Fibroblast of lung (primary cell): ENCODE measurements around the gene HEG1. TPM values are rescaled to one million over a fixed set of nuclear protein-coding genes. Genes with fewer than 3 reads are reported as not detected.

Experiments
- DNase-seq, 2 donors: peaks; one replicate each; pipeline versions ENCODE4 v3.0.0 to v3.0.0-alpha.2; 2010; ENCODE audit warnings: low read depth in 2 of 2
- H2AFZ ChIP-seq: 2 replicates; pipeline ENCODE4 v1.5.1; 2012; ENCODE audit warnings: low read length, control low read depth, inconsistent platforms
- H3K27ac ChIP-seq: 2 replicates; pipeline ENCODE4 v1.5.1; 2011; ENCODE audit warnings: low read length, control low read depth; ENCODE audit not compliant: insufficient read depth
- H3K27me3 ChIP-seq: 2 replicates; pipeline ENCODE4 v1.5.1; 2011; ENCODE audit warnings: mild to moderate bottlenecking, low read length; ENCODE audit not compliant: control insufficient read depth, insufficient read depth
- H3K36me3 ChIP-seq: 2 replicates; pipeline ENCODE4 v1.5.1; 2011; ENCODE audit warnings: low read length; ENCODE audit not compliant: control insufficient read depth, insufficient read depth
- H3K4me1 ChIP-seq: 2 replicates; pipeline ENCODE4 v1.5.1; 2011; ENCODE audit warnings: low read length; ENCODE audit not compliant: control insufficient read depth, insufficient read depth; ENCODE audit errors: extremely low read depth
- H3K4me2 ChIP-seq: 2 replicates; pipeline ENCODE4 v1.5.1; 2011; ENCODE audit warnings: low read length, control low read depth; ENCODE audit not compliant: insufficient read depth; ENCODE audit errors: extremely low read depth
- H3K4me3 ChIP-seq, 4 experiments: fragments of 200-600 bp in 1 of 4; sonication (generic) in 1 of 4; replicated peaks in 1 of 4; 2 replicates each; pipeline ENCODE4 v1.5.1; 2011 to 2016; ENCODE audit warnings: low read length in 4 of 4, low read depth in 3 of 4, mild to moderate bottlenecking in 3 of 4, control low read depth in 2 of 4, inconsistent platforms in 1 of 4, mixed read lengths in 1 of 4; ENCODE audit not compliant: insufficient read depth in 1 of 4; ENCODE audit errors: control extremely low read depth in 1 of 4
- H3K79me2 ChIP-seq: 2 replicates; pipeline ENCODE4 v1.5.1; 2012; ENCODE audit warnings: mild to moderate bottlenecking, low read length, inconsistent platforms; ENCODE audit not compliant: control insufficient read depth, insufficient read depth
- H3K9ac ChIP-seq: 2 replicates; pipeline ENCODE4 v1.5.1; 2011; ENCODE audit warnings: mild to moderate bottlenecking, low read length, control low read depth; ENCODE audit not compliant: insufficient read depth
- H3K9me3 ChIP-seq: 2 replicates; pipeline ENCODE4 v1.5.1; 2012; ENCODE audit warnings: low read depth, low read length; ENCODE audit not compliant: control insufficient read depth, insufficient read depth
- H4K20me1 ChIP-seq: 2 replicates; pipeline ENCODE4 v1.5.1; 2011; ENCODE audit warnings: low read length; ENCODE audit not compliant: control insufficient read depth, insufficient read depth; ENCODE audit errors: extremely low read depth
- CTCF ChIP-seq, 2 donors: IDR thresholded peaks in 1 of 2; conservative IDR thresholded peaks in 1 of 2; 1 replicate in 1 of 2; 2 replicates in 1 of 2; pipeline ENCODE4 v1.5.1; 2011 to 2012; ENCODE audit warnings: low read length in 2 of 2, control low read depth in 1 of 2, inconsistent platforms in 1 of 2, low read depth in 1 of 2, mild to moderate bottlenecking in 1 of 2
- EZH2 ChIP-seq: IDR thresholded peaks from 2 replicates; pipeline ENCODE4 v1.5.1; 2012; ENCODE audit warnings: low read length, control low read depth, mild to moderate bottlenecking; ENCODE audit errors: missing control alignments
- polyA plus RNA-seq, 2 donors: library from polyadenylated mRNA; depleted of rRNA in 1 of 2; stranded (reverse) in 1 of 2; unstranded in 1 of 2; fragments of >200 nt; gene quantifications; 2 replicates each; pipeline ENCODE4 v1.2.1, GENCODE V29; 2011 to 2012; ENCODE audit warnings: missing spikeins in 1 of 2
- total RNA-seq: library from RNA; depleted of rRNA; stranded (reverse); fragments of >200 nt; gene quantifications from 2 replicates; pipeline ENCODE4 v1.2.1, GENCODE V29; 2014

HEG1 gene
- total and polyA plus RNA-seq, 2 donors (not counting 1 experiment from before 2014, with no cell fraction given): 137 to 305 TPM

- Histone ChIP-seq H3K4me3 (no peak overlapping the region), H3K4me1 (peaks cover 10% of the 10 kb centered on the region), H3K4me2 (no peak overlapping the region), H3K79me2 (no peaks in the 10 kb centered on the region), H3K36me3 (no peaks in the 10 kb centered on the region), H2AFZ (no peak overlapping the region), H4K20me1 (no peaks in the 10 kb centered on the region), H3K27me3 (no peaks in the 10 kb centered on the region), H3K9ac (no peak overlapping the region), H3K9me3 (no peaks in the 10 kb centered on the region), H3K27ac (no peak overlapping the region)
- no peak for TF ChIP-seq CTCF (conservative IDR thresholded peaks at IDR 0.05 in 1 of 2, IDR thresholded peaks at IDR 0.05 in 1 of 2; ENCODE audit: low read depth in 1 of 2, low read length in 2 of 2)
- TF ChIP-seq EZH2: no peak
- DNase-seq: no peak
These were observed 47.6 kb upstream of the HEG1 start for GRCh38 chr3:125103406-125103805.

DNA sequence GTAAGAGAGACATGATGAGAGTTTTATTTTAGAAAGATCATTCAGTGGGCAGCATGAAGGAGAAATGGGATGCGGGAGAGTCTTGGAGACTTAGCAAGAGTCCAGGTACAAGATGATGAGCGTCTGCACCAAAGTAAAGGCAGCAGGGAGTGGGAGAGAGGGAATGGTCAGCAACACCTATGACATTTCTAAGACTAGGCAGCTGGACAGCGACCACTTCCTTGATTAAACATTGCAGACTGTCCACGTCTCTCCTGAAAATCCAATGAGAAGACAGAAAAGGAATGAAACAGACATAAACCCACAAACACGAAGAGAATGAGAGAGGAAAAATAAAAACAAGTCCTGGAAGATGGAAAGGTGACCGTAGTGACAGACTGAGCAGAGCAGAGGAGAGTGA lies 46.7 kb upstream of the HEG1 start:
- Histone ChIP-seq H3K4me3 (no peak overlapping the region), H2AFZ (no peak overlapping the region), H3K9ac (no peak overlapping the region), H3K4me2 (no peak overlapping the region), H3K27ac (no peak overlapping the region), H3K9me3 (no peaks in the 10 kb centered on the region), H3K36me3 (no peaks in the 10 kb centered on the region), H3K4me1 (peaks cover 2% of the 10 kb centered on the region), H3K79me2 (no peaks in the 10 kb centered on the region), H3K27me3 (no peaks in the 10 kb centered on the region), H4K20me1 (no peaks in the 10 kb centered on the region)
- TF ChIP-seq EZH2 (no peak), CTCF (conservative IDR thresholded peaks at IDR 0.05 in 1 of 2, IDR thresholded peaks at IDR 0.05 in 1 of 2; ENCODE audit: low read depth in 1 of 2, low read length in 2 of 2) (no peak)
- DNase-seq: no peak

DNA sequence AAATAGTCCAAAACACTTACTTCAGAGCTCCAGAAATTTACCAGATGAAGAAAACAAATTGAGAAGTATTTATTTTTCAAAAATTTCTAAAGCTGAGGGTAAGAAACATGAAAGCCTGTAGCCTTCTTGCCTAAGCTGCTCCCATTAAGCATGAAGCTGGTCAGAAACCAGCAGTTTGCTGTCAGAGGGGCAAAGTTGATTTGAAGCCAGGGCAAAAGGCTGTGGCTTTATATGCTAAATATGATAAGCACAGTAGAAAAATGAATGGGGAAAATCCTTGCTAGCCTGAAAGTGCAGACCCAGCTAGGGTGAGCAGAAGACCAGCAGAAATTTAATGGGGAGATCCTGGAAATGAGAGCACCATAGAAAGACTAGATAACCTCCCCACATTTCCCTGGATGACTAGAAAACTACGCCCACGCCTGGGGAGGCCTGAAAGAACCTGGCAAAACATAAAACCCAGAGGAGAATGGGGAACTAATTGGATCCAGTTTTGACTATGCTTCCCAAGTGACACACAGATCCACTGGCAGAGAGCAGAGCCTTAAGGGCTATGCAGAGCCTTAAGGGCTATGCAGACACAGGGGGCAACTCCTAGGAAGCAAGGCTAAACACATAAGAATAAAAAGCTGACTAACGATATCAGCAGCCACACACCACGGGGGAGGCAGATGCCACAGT lies 43.0 kb upstream of the HEG1 start:
- Histone ChIP-seq H3K4me2 (no peak overlapping the region), H3K4me3 (no peak overlapping the region), H4K20me1 (no peaks in the 10 kb centered on the region), H3K79me2 (no peaks in the 10 kb centered on the region), H2AFZ (no peak overlapping the region), H3K9ac (no peak overlapping the region), H3K36me3 (no peaks in the 10 kb centered on the region), H3K9me3 (no peaks in the 10 kb centered on the region), H3K27me3 (no peaks in the 10 kb centered on the region), H3K27ac (no peak overlapping the region), H3K4me1 (no peaks in the 10 kb centered on the region)
- no peak for DNase-seq
- TF ChIP-seq EZH2 (no peak), CTCF (conservative IDR thresholded peaks at IDR 0.05 in 1 of 2, IDR thresholded peaks at IDR 0.05 in 1 of 2; ENCODE audit: low read depth in 1 of 2, low read length in 2 of 2) (no peak)
